Fibroblast of lung (primary cell): ENCODE data around the gene ZNF385B. TPM values are rescaled to one million over a fixed set of nuclear protein-coding genes. Genes with fewer than 3 reads are reported as not detected.

ENCODE experiments used
- DNase-seq, 2 donors: peaks; one replicate each; pipeline versions ENCODE4 v3.0.0 to v3.0.0-alpha.2; 2010; ENCODE audit warnings: low read depth in 2 of 2
- H2AFZ ChIP-seq: 2 replicates; pipeline ENCODE4 v1.5.1; 2012; ENCODE audit warnings: low read length, control low read depth, inconsistent platforms
- H3K27ac ChIP-seq: 2 replicates; pipeline ENCODE4 v1.5.1; 2011; ENCODE audit warnings: low read length, control low read depth; ENCODE audit not compliant: insufficient read depth
- H3K27me3 ChIP-seq: 2 replicates; pipeline ENCODE4 v1.5.1; 2011; ENCODE audit warnings: mild to moderate bottlenecking, low read length; ENCODE audit not compliant: control insufficient read depth, insufficient read depth
- H3K36me3 ChIP-seq: 2 replicates; pipeline ENCODE4 v1.5.1; 2011; ENCODE audit warnings: low read length; ENCODE audit not compliant: control insufficient read depth, insufficient read depth
- H3K4me1 ChIP-seq: 2 replicates; pipeline ENCODE4 v1.5.1; 2011; ENCODE audit warnings: low read length; ENCODE audit not compliant: control insufficient read depth, insufficient read depth; ENCODE audit errors: extremely low read depth
- H3K4me2 ChIP-seq: 2 replicates; pipeline ENCODE4 v1.5.1; 2011; ENCODE audit warnings: low read length, control low read depth; ENCODE audit not compliant: insufficient read depth; ENCODE audit errors: extremely low read depth
- H3K4me3 ChIP-seq, 4 experiments: fragments of 200-600 bp in 1 of 4; sonication (generic) in 1 of 4; replicated peaks in 1 of 4; 2 replicates each; pipeline ENCODE4 v1.5.1; 2011 to 2016; ENCODE audit warnings: low read length in 4 of 4, low read depth in 3 of 4, mild to moderate bottlenecking in 3 of 4, control low read depth in 2 of 4, inconsistent platforms in 1 of 4, mixed read lengths in 1 of 4; ENCODE audit not compliant: insufficient read depth in 1 of 4; ENCODE audit errors: control extremely low read depth in 1 of 4
- H3K79me2 ChIP-seq: 2 replicates; pipeline ENCODE4 v1.5.1; 2012; ENCODE audit warnings: mild to moderate bottlenecking, low read length, inconsistent platforms; ENCODE audit not compliant: control insufficient read depth, insufficient read depth
- H3K9ac ChIP-seq: 2 replicates; pipeline ENCODE4 v1.5.1; 2011; ENCODE audit warnings: mild to moderate bottlenecking, low read length, control low read depth; ENCODE audit not compliant: insufficient read depth
- H3K9me3 ChIP-seq: 2 replicates; pipeline ENCODE4 v1.5.1; 2012; ENCODE audit warnings: low read depth, low read length; ENCODE audit not compliant: control insufficient read depth, insufficient read depth
- H4K20me1 ChIP-seq: 2 replicates; pipeline ENCODE4 v1.5.1; 2011; ENCODE audit warnings: low read length; ENCODE audit not compliant: control insufficient read depth, insufficient read depth; ENCODE audit errors: extremely low read depth
- CTCF ChIP-seq, 2 donors: IDR thresholded peaks in 1 of 2; conservative IDR thresholded peaks in 1 of 2; 1 replicate in 1 of 2; 2 replicates in 1 of 2; pipeline ENCODE4 v1.5.1; 2011 to 2012; ENCODE audit warnings: low read length in 2 of 2, control low read depth in 1 of 2, inconsistent platforms in 1 of 2, low read depth in 1 of 2, mild to moderate bottlenecking in 1 of 2
- EZH2 ChIP-seq: IDR thresholded peaks from 2 replicates; pipeline ENCODE4 v1.5.1; 2012; ENCODE audit warnings: low read length, control low read depth, mild to moderate bottlenecking; ENCODE audit errors: missing control alignments
- polyA plus RNA-seq, 2 donors: library from polyadenylated mRNA; depleted of rRNA in 1 of 2; stranded (reverse) in 1 of 2; unstranded in 1 of 2; fragments of >200 nt; gene quantifications; 2 replicates each; pipeline ENCODE4 v1.2.1, GENCODE V29; 2011 to 2012; ENCODE audit warnings: missing spikeins in 1 of 2
- total RNA-seq: library from RNA; depleted of rRNA; stranded (reverse); fragments of >200 nt; gene quantifications from 2 replicates; pipeline ENCODE4 v1.2.1, GENCODE V29; 2014

The ZNF385B gene
- total and polyA plus RNA-seq, 2 donors (not counting 1 experiment from before 2014, with no cell fraction given), result 0.06 TPM; not detected in 1

- Histone ChIP-seq H3K9ac (no peak overlapping the region), H3K36me3 (no peaks in the 10 kb centered on the region), H3K9me3 (no peaks in the 10 kb centered on the region), H3K27ac (no peak overlapping the region), H3K4me2 (no peak overlapping the region), H3K79me2 (no peaks in the 10 kb centered on the region), H3K27me3 (no peaks in the 10 kb centered on the region), H2AFZ (no peak overlapping the region), H4K20me1 (no peaks in the 10 kb centered on the region), H3K4me3 (no peak overlapping the region), H3K4me1 (no peaks in the 10 kb centered on the region)
- TF ChIP-seq CTCF (conservative IDR thresholded peaks at IDR 0.05 in 1 of 2, IDR thresholded peaks at IDR 0.05 in 1 of 2; ENCODE audit: low read depth in 1 of 2, low read length in 2 of 2), result no peak
- peak in 1 of 2 donors; percentile 23 for DNase-seq
These were observed 39.2 kb upstream of the ZNF385B start for GRCh38 chr2:179900655-179901054.

GRCh38 chr2:179899666-179900065 is 38.3 kb upstream of the ZNF385B start:
- H3K9me3 ChIP-seq, result no peaks in the 10 kb centered on the region
- no peak overlapping the region for H3K27ac ChIP-seq
- H3K4me1 ChIP-seq, result no peaks in the 10 kb centered on the region
- H3K9ac ChIP-seq, result no peak overlapping the region
- DNase-seq, result no peak
- no peak overlapping the region for H3K4me3 ChIP-seq
- H3K79me2 ChIP-seq, result no peaks in the 10 kb centered on the region
- TF ChIP-seq CTCF (conservative IDR thresholded peaks at IDR 0.05 in 1 of 2, IDR thresholded peaks at IDR 0.05 in 1 of 2; ENCODE audit: low read depth in 1 of 2, low read length in 2 of 2) (no peak), EZH2 (no peak)
- H2AFZ ChIP-seq, result no peak overlapping the region
- no peak overlapping the region for H3K4me2 ChIP-seq
- H3K36me3 ChIP-seq, result no peaks in the 10 kb centered on the region
- H4K20me1 ChIP-seq, result no peaks in the 10 kb centered on the region
- no peaks in the 10 kb centered on the region for H3K27me3 ChIP-seq

GRCh38 chr2:179898873-179899272 is 37.5 kb upstream of the ZNF385B start:
- H3K4me2 ChIP-seq, result no peak overlapping the region
- no peaks in the 10 kb centered on the region for H3K36me3 ChIP-seq
- no peak overlapping the region for H2AFZ ChIP-seq
- H3K27ac ChIP-seq, result no peak overlapping the region
- TF ChIP-seq EZH2 (no peak), CTCF (conservative IDR thresholded peaks at IDR 0.05 in 1 of 2, IDR thresholded peaks at IDR 0.05 in 1 of 2; ENCODE audit: low read depth in 1 of 2, low read length in 2 of 2) (peak; percentile 7 to 39)
- H3K4me3 ChIP-seq, result no peak overlapping the region
- no peaks in the 10 kb centered on the region for H3K4me1 ChIP-seq
- no peaks in the 10 kb centered on the region for H4K20me1 ChIP-seq
- H3K9ac ChIP-seq, result no peak overlapping the region
- H3K27me3 ChIP-seq, result no peaks in the 10 kb centered on the region
- peak; percentile 11 to 30 for DNase-seq
- H3K79me2 ChIP-seq, result no peaks in the 10 kb centered on the region
- no peaks in the 10 kb centered on the region for H3K9me3 ChIP-seq
